ENCODE measurements around the gene NRXN3. TPM values are rescaled to one million over a fixed set of nuclear protein-coding genes. Genes with fewer than 3 reads are reported as not detected.

The NRXN3 gene
- polyA plus RNA-seq, 1 of the 3 experiments (the other 2 are of a cell fraction) = 1.6 TPM

GRCh38 chr14:79916281-79916680 is 1746.1 kb downstream of the NRXN3 start:
- Histone ChIP-seq H3K4me3 (ENCODE audit: low read depth in 2 of 2, low read length in 1 of 2) (no peak overlapping the region), H3K4me2 (no peak overlapping the region), H3K79me2 (ENCODE audit: insufficient read depth) (no peaks in the 10 kb centered on the region), H3K27ac (ENCODE audit: low read depth in 2 of 2, low read length in 1 of 2) (no peak overlapping the region), H4K20me1 (ENCODE audit: insufficient read depth) (no peaks in the 10 kb centered on the region), H3K36me3 (replicated peaks in 1 of 2; ENCODE audit: control insufficient read depth in 1 of 2, insufficient read depth in 2 of 2, low read length in 1 of 2) (no peaks in the 10 kb centered on the region), H3K4me1 (ENCODE audit: control insufficient read depth in 1 of 2, insufficient read depth in 2 of 2, low read depth in 1 of 2, low read length in 1 of 2) (no peaks in the 10 kb centered on the region), H3K9ac (no peak overlapping the region), H3K27me3 (ENCODE audit: insufficient read depth) (no peaks in the 10 kb centered on the region), H3K9me3 (no peaks in the 10 kb centered on the region), H2AFZ (ENCODE audit: low read depth) (no peak overlapping the region), H3F3A (replicated peaks; ENCODE audit: insufficient read depth) (no peaks in the 10 kb centered on the region), H3K9me2 (no peaks in the 10 kb centered on the region)
- ChIA-PET POLR2A (no interaction called here), CTCF (no interaction called here)
- DNase-seq = no peak
- TF ChIP-seq MAX (IDR thresholded peaks at IDR 0.05; ENCODE audit: low read depth) (no peak), CHD2 (IDR thresholded peaks at IDR 0.05; ENCODE audit: low read length, partially characterized antibody) (no peak), USF2 (IDR thresholded peaks at IDR 0.05; ENCODE audit: borderline replicate concordance, low read depth, low read length) (no peak), RXRA (IDR thresholded peaks at IDR 0.05; ENCODE audit: borderline replicate concordance, low read depth) (no peak), RAD21 (IDR thresholded peaks at IDR 0.05; ENCODE audit: low read length) (no peak), TAF1 (IDR thresholded peaks at IDR 0.05; ENCODE audit: borderline replicate concordance, low read depth, low read length) (no peak), TEAD4 (IDR thresholded peaks at IDR 0.05; ENCODE audit: borderline replicate concordance, insufficient read depth) (no peak), RFX5 (IDR thresholded peaks at IDR 0.05; ENCODE audit: low read length) (no peak)

- Histone ChIP-seq H3K27ac (ENCODE audit: low read depth in 2 of 2, low read length in 1 of 2) (no peak overlapping the region), H2AFZ (ENCODE audit: low read depth) (no peak overlapping the region), H3K4me3 (ENCODE audit: low read depth in 2 of 2, low read length in 1 of 2) (no peak overlapping the region), H4K20me1 (ENCODE audit: insufficient read depth) (no peaks in the 10 kb centered on the region), H3K9me2 (no peaks in the 10 kb centered on the region), H3F3A (replicated peaks; ENCODE audit: insufficient read depth) (no peaks in the 10 kb centered on the region), H3K36me3 (replicated peaks in 1 of 2; ENCODE audit: control insufficient read depth in 1 of 2, insufficient read depth in 2 of 2, low read length in 1 of 2) (no peaks in the 10 kb centered on the region), H3K4me1 (ENCODE audit: control insufficient read depth in 1 of 2, insufficient read depth in 2 of 2, low read depth in 1 of 2, low read length in 1 of 2) (no peaks in the 10 kb centered on the region), H3K9me3 (no peaks in the 10 kb centered on the region), H3K9ac (no peak overlapping the region), H3K79me2 (ENCODE audit: insufficient read depth) (no peaks in the 10 kb centered on the region), H3K27me3 (ENCODE audit: insufficient read depth) (no peaks in the 10 kb centered on the region), H3K4me2 (no peak overlapping the region)
- ChIA-PET CTCF (no interaction called here), POLR2A (no interaction called here)
- WGBS (ENCODE audit: low lambda C conversion rate) = 0% methylated on average over 1 of the region's 1 CpG
- TF ChIP-seq MAX (IDR thresholded peaks at IDR 0.05; ENCODE audit: low read depth) (no peak), SIN3A (IDR thresholded peaks at IDR 0.05; ENCODE audit: borderline replicate concordance, low read depth, low read length) (no peak)
- no peak for DNase-seq
Observed at GRCh38 chr14:79916892-79917291, 1746.7 kb downstream of the NRXN3 start.

Small RNA genes lying within 50 kb of the gene (small RNA-seq; reads per million reads assigned to genes)
- gene RNA5SP388 = 0 to 16.8 (median 0.29) reads per million in 7 experiments

All from SK-N-SH (cell line).